Vein endothelial cell (primary cell): ENCODE measurements around the gene PLPP2. TPM values are rescaled to one million over a fixed set of nuclear protein-coding genes. Genes with fewer than 3 reads are reported as not detected.

ENCODE experiments used
- total RNA-seq: library from RNA; depleted of rRNA; stranded (reverse); fragments of >200 nt; gene quantifications from 2 replicates; pipeline ENCODE4 v1.2.3, GENCODE V29; 2012

Gene PLPP2
- total RNA-seq: 38.2 and 40.0 TPM in 2 replicates

DNA sequence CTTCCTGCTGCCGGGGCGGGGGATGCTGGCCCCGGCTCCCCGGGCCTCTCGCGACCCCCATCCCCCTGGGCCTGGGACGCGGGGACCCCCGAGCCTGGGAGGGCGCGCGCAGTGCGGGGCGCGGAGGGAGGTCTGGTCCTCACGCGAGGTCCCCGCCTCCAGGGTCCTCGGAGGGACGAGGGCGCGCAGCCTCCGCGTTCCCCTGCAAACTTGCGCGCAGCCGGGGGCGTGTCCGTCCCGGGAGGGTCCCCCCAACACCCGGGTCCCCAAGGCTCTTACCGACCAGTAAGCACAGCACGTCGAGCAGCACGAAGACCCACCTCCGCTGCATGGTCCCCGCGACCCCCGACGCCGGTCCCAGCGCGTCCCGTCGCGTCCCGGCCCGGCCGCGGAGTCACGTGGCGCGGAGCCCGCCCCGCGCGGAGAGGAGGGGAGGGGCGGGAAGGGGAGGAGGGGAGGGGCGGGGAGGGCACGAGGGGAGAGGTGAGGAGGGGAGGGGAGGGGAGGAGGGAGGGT lies at the start of gene PLPP2:
TSS of gene PLPP2 (minus strand) at position 398 of the 516 bp plus-strand sequence. CDS start at position 331, 67 bp downstream.

Other genes with a start within 250 kb of the PLPP2 start
- gene OR4F17, start 184.3 kb downstream of the PLPP2 start, total RNA-seq: not detected in 2 replicates
- gene MIER2, start 53.4 kb upstream of the PLPP2 start, total RNA-seq: 20.2 and 21.6 TPM in 2 replicates
- 0.67 and 1.3 TPM in 2 replicates for gene C2CD4C, start 117.7 kb upstream of the PLPP2 start, total RNA-seq
- gene SHC2, start 169.6 kb upstream of the PLPP2 start, total RNA-seq: 12.8 and 15.4 TPM in 2 replicates
- under 0.01 and 0.10 TPM in 2 replicates for gene MADCAM1, start 205.1 kb upstream of the PLPP2 start, total RNA-seq
- 36.1 and 56.8 TPM in 2 replicates for gene TPGS1, start 216.1 kb upstream of the PLPP2 start, total RNA-seq
- 64.6 and 93.1 TPM in 2 replicates for gene CDC34, start 240.4 kb upstream of the PLPP2 start, total RNA-seq